ENCODE measurements around the gene PPFIBP1. TPM values are rescaled to one million over a fixed set of nuclear protein-coding genes. Genes with fewer than 3 reads are reported as not detected.
"Not testable (repeated sequence)": the region's sequence is repeated elsewhere in the genome, so short reads cannot be mapped to it uniquely, and the experiment has no call there.

Gene PPFIBP1
- total and polyA plus RNA-seq, 10 donors = 3.7 to 182 (median 92.4) TPM

- 43 to 60% (median 51%) methylated on average over 3 of the region's 3 CpGs for WGBS, 5 donors
- no peaks in the 10 kb centered on the region for H3K27me3 ChIP-seq (replicated peaks in 1 of 7)
- H3K4me3 ChIP-seq = no peak overlapping the region
- DNase-seq = no peak
- H3K36me3 ChIP-seq = peaks cover 0 to 85% (median 39%) of the 10 kb centered on the region in 6 donors
- TF ChIP-seq, protein P1, sequence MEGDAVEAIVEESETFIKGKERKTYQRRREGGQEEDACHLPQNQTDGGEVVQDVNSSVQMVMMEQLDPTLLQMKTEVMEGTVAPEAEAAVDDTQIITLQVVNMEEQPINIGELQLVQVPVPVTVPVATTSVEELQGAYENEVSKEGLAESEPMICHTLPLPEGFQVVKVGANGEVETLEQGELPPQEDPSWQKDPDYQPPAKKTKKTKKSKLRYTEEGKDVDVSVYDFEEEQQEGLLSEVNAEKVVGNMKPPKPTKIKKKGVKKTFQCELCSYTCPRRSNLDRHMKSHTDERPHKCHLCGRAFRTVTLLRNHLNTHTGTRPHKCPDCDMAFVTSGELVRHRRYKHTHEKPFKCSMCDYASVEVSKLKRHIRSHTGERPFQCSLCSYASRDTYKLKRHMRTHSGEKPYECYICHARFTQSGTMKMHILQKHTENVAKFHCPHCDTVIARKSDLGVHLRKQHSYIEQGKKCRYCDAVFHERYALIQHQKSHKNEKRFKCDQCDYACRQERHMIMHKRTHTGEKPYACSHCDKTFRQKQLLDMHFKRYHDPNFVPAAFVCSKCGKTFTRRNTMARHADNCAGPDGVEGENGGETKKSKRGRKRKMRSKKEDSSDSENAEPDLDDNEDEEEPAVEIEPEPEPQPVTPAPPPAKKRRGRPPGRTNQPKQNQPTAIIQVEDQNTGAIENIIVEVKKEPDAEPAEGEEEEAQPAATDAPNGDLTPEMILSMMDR (IDR thresholded peaks at IDR 0.05 in 8 of 11, conservative IDR thresholded peaks at IDR 0.05 in 3 of 11) = peak; percentile 44 to 76 (median 70)
- TF ChIP-seq POLR2AphosphoS5 (IDR thresholded peaks at IDR 0.05) = no peak
- TF ChIP-seq POLR2A (IDR thresholded peaks at IDR 0.05) = no peak
- no peaks in the 10 kb centered on the region for H3K9me3 ChIP-seq
- H3K4me1 ChIP-seq = no peaks in the 10 kb centered on the region
- H3K27ac ChIP-seq = no peak overlapping the region
- intact Hi-C loops (cut with DNase I; ENCODE audit: low total_unique reads) = loop anchor here (5.0 kb wide), 2 partner anchors 89 to 209 kb away; no protein-coding TSS in a partner anchor
Observed at GRCh38 chr12:27733052-27733656, 209.1 kb downstream of the PPFIBP1 start.

DNA sequence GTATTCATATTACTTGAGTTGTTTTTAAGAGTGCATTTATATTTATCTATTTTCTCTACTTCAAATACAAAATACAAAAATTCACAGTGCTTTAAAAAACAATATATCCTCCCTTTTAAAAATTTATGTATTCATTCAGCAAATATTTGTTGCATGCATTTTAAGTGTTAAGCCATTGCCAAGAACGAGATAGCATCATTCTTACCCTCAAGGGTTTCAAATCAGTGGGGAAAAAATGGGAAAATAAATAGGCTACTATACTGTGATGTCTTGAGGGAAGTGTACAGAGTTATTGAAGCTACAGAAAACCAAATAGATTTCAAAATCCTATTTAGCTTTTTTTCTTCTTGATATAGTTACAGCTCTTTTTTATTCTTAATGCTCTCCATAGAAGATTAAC is 209.8 kb downstream of the PPFIBP1 start:
- no peaks in the 10 kb centered on the region for H3K9me3 ChIP-seq
- TF ChIP-seq POLR2A (IDR thresholded peaks at IDR 0.05) (no peak), POLR2AphosphoS5 (IDR thresholded peaks at IDR 0.05) (no peak)
- TF ChIP-seq, protein P1 (IDR thresholded peaks at IDR 0.05 in 8 of 11, conservative IDR thresholded peaks at IDR 0.05 in 3 of 11) = no peak
- H3K27me3 ChIP-seq (replicated peaks in 1 of 7) = no peaks in the 10 kb centered on the region
- no peaks in the 10 kb centered on the region for H3K4me1 ChIP-seq
- H3K27ac ChIP-seq = no peak overlapping the region
- no peak for DNase-seq
- no peak overlapping the region for H3K4me3 ChIP-seq
- WGBS, 5 donors = 85 to 98% (median 93%) methylated on average over 1 of the region's 1 CpG
- intact Hi-C loops (cut with DNase I; ENCODE audit: low total_unique reads) = loop anchor here (5.0 kb wide), 2 partner anchors 89 to 209 kb away; no protein-coding TSS in a partner anchor
- H3K36me3 ChIP-seq = peaks cover 0 to 86% (median 43%) of the 10 kb centered on the region in 6 donors

- intact Hi-C loops (cut with DNase I; ENCODE audit: low total_unique reads) = loop anchor here (5.0 kb wide), 2 partner anchors 88 to 208 kb away; no protein-coding TSS in a partner anchor
- H3K27ac ChIP-seq; H3K4me1 ChIP-seq; DNase-seq; H3K27me3 ChIP-seq (replicated peaks in 1 of 7); H3K9me3 ChIP-seq; H3K4me3 ChIP-seq: not testable (repeated sequence)
- 93 to 97% (median 95%) methylated on average over 9 of the region's 9 CpGs for WGBS, 5 donors
- peaks cover 0 to 89% (median 47%) of the 10 kb centered on the region in 6 donors for H3K36me3 ChIP-seq
Observed at GRCh38 chr12:27734321-27734720, 210.3 kb downstream of the PPFIBP1 start.

DNA sequence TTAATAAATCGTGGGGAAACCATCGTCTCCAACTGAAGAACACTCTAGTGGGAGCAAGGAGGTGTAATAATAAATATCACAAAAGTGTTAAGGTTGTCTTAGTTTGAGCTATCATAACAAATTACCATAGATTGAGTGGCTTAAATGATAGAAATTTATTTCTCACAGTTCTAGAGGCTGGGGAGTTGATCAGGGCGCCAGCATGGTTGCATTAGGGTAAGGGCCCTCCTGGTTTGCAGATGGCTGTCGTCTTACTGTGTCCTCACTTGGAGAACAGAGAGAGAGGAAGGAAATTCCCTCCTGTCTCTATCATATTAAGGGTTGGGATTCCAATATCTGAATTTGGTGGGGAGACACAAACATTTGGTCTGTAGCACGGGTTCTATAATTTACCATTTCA is 219.6 kb downstream of the PPFIBP1 start:
- no peak overlapping the region for H3K4me3 ChIP-seq
- H3K27me3 ChIP-seq (replicated peaks in 1 of 7) = no peaks in the 10 kb centered on the region
- H3K27ac ChIP-seq = no peak overlapping the region
- peaks cover 0 to 83% (median 30%) of the 10 kb centered on the region in 6 donors for H3K36me3 ChIP-seq
- no peaks in the 10 kb centered on the region for H3K9me3 ChIP-seq
- TF ChIP-seq, protein P1 (IDR thresholded peaks at IDR 0.05 in 8 of 11, conservative IDR thresholded peaks at IDR 0.05 in 3 of 11) = no peak
- TF ChIP-seq POLR2A (IDR thresholded peaks at IDR 0.05) (no peak), POLR2AphosphoS5 (IDR thresholded peaks at IDR 0.05) (no peak)
- DNase-seq = no peak
- 91 to 98% (median 95%) methylated on average over 5 of the region's 5 CpGs for WGBS, 5 donors
- peaks cover 0 to 9% (median 6%) of the 10 kb centered on the region in 6 donors for H3K4me1 ChIP-seq
- intact Hi-C loops (cut with DNase I; ENCODE audit: low total_unique reads) = no loop called here

Other genes starting within 250 kb of the PPFIBP1 start
- 1 to 10 TPM; 1.1 to 3.7 (median 2.1) TPM for gene BMAL2, start 191.4 kb upstream of the PPFIBP1 start, total RNA-seq
- gene BMAL2, start 191.4 kb upstream of the PPFIBP1 start, polyA plus RNA-seq = 1 to 10 TPM in 2 of 3 donors, under 1 TPM in 1; 0.67 to 1.4 (median 1.3) TPM
- under 1 TPM in 1 of 7 donors, not detected in 6; 0.92 TPM for gene SMCO2, start 77.5 kb upstream of the PPFIBP1 start, total RNA-seq
- under 1 TPM in 2 of 3 donors, not detected in 1; 0.06 to 0.16 TPM for gene SMCO2, start 77.5 kb upstream of the PPFIBP1 start, polyA plus RNA-seq
- gene REP15, start 172.2 kb downstream of the PPFIBP1 start, total RNA-seq = 1 to 10 TPM; 1.4 to 5.4 (median 4.2) TPM
- 1 to 10 TPM in 2 of 3 donors, under 1 TPM in 1; 0.89 to 1.8 (median 1.1) TPM for gene REP15, start 172.2 kb downstream of the PPFIBP1 start, polyA plus RNA-seq
- gene MRPS35, start 186.6 kb downstream of the PPFIBP1 start, total RNA-seq = 10 to 100 TPM; 23.9 to 40.8 (median 28.8) TPM
- gene MRPS35, start 186.6 kb downstream of the PPFIBP1 start, polyA plus RNA-seq = 10 to 100 TPM; 20.5 to 33.1 (median 28.3) TPM